NCI-H526 treated with DMSO at 0.1 percent for 48 hours (cell line): ENCODE data around the gene SRC.

Source experiments
- DNase-seq: peaks from one replicate; lab custom pipeline; 2025; lab: John Stamatoyannopoulos, UW

SRC gene

DNA sequence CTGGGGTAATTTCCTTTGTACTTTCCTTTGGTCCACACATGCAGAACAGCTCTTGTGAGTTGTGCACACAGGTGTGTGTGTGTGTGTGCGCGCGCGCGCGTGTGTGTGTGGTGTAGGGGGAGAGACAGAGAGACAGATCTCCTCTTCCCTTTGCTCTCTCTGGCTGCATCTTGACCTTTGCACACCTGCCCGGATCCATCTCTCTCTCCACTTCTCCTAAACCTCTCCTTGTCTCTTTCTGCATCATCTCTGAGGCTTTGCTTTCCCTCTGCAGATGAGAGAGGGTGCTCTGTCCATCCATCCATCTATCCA is 67.0 kb downstream of the SRC start:
- DNase-seq: no peak

GRCh38 chr20:37413379-37413778 is 67.4 kb downstream of the SRC start:
- no peak for DNase-seq

DNA sequence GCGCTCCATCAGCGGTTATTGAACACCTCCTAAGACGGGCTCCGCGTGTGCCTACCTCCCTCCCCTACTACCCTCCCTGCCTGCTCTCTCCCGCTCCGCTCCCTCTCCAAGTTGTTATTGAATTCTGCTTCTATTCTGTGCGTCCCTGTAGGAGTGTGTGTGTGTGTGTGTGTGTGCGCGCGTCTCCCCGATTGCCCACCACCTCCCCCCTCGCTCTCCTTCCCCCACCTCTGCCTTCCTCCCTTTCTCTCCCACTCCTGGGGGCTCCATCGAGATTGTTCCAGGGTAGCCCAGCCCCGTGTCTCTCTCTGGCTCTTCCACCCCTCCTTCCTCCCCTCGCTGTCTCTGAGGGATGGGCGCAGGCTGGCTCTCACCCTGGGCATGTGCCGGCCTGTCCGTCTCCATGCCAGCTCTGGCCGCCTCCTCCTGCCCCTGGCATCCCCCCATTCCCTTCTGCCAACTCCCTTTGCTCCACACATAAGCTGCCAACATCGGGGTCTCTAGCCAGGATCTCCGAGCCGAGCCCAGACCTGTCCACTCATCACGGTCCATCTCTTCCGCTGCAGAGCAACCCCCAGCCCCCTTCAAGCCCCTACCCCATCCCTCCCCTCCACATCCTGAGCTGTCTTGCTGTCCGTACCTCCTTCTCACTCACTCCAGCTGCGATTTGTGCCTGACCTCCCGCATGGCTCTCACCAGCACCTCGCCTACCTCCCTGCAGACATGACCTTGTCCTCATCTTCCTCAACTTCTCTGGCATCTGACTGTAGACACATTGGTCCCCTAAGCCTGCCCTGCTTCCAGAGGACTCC is 68.5 kb downstream of the SRC start:
- DNase-seq: no peak

- no peak for DNase-seq
These were observed 69.5 kb downstream of the SRC start for GRCh38 chr20:37415118-37416085.

DNA sequence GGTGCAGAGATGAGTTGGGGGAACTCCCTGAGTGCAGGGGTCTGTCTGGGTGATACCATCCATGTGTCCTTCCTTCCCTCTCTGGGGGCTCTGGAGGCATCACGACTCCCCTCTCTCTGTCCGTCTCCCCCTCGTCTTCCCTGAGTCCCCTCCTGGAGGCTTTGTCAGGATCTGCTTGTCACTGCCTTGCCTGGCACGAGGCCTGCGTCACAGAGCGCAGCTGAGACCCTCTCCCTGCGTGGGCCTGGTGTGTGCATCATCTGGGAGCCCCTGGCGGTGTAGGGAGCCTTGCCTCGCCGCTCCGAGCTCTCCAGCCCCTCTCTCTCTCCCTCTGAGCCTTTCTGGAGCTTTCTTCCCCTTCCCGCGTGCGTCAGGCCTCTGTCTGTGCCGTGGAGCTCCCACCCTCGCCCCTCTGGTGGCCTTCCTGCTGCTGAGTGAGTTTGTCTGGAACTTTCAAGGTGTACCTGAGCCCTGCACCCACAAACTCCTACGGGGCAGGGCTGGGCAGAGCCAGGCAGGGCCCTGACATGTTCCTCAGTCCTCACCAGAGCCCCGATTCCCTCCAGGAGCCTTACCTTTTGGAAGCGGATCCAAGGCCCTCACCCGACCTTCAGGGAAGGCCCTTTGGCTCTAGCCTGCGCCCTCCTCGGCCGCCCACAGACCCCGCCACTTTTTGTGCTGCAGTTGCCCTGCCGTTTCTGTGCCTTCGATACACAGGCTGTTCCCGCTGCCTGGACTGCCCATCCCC is 70.3 kb downstream of the SRC start:
- DNase-seq: no peak

DNA sequence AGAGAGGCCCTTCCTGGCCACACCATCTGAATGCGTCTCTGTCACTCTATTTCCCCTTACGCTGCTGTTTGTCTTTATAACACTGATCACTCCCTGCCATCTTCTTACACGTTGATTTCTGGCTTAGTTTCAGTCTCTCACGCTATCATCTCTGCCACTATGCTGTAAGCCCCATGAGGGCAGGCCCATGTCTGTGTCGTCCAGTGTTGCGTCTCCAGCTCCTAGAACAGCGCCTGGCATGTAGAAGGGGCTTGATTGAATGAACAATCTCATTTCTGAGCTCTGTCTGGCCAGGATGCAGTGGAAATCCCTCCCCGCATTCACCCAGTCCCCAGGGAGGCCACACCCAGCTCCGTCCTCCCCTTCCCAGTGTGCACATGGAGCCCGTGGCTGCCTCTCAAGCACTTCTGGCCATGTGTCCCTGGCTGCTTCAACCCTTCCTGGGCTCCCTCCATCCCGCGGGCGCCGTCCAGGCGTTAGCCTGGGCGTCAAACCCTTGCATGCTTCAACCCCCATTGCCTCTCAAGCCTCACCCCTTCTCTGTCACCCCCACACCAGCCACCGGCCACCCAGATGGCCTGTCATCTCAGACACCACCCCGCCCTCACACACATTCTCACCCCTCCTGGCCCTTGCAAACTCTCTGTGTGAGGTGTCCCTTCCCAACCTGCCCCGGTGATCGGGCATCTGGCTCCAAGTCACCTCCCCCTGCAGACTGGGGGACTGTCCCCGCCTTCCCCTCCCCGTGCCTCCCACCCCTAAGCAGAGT is 71.1 kb downstream of the SRC start:
- DNase-seq: no peak

- DNase-seq: no peak
These were observed 71.9 kb downstream of the SRC start for GRCh38 chr20:37417617-37418467.

- no peak for DNase-seq
These were observed 72.7 kb downstream of the SRC start for GRCh38 chr20:37418591-37419109.

GRCh38 chr20:37419307-37419706 is 73.4 kb downstream of the SRC start:
- no peak for DNase-seq

GRCh38 chr20:37419774-37420542 is 74.0 kb downstream of the SRC start:
- no peak for DNase-seq

DNA sequence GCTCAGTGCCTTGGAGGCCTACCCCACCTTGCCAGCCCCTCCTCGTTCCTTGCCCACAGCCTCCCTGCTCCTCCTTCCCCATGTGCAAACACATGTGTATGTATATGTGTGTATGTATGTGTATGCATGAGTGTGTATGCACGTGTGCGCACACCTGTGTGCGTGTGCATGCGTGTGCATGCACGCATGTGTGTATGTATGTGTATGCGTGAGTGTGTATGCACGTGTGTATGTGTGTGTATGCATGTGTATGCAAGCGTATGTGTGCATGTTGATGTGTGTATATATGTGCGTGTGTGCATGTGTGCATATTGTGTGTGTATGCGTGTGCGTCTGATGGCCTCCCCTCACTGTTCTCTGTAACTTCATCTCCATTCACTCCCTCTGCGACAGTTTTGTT is 74.7 kb downstream of the SRC start:
- DNase-seq: no peak

DNA sequence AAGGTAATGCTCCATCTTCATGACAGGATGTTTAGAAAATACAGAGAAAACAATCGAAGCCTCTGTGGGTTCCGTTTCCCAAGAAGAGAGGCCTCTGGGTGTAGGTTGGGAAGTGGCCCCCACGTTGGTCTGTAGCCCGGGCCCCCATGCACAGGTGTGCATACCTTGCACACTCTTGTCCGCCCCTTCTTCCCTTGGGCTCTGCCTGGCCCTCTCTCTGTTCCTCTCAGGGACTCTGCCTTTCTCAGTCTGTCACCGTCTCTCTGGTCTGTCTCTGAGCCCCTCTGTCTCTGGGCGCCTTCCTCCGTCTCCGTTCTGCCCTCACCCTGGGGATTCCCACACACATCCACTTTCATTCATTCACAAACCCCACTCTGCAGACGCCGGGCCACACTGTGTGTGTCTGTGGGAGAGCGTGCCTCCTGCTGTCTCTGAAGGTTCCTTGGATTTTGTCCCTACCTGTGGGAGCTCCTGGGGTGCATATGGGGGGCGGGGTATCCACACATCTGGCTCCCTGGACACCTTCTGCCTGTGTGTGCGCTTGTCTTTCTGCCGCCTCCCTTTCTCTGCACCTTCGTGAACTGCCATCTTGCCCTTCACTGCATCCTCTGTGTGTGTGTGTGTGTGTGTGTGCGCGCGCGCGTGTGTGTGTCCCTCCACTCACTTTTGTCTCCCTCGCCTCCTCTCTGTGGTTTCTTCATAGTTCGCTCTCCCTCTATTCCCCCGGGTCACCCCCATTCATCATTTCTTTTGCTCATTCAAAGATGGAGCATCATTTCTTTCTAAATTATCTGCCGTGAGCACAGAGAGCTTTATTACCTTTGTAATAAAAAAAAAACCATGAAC is 75.3 kb downstream of the SRC start:
- DNase-seq: no peak

- no peak for DNase-seq
These were observed 76.0 kb downstream of the SRC start for GRCh38 chr20:37421988-37422387.

- DNase-seq: no peak
These were observed 76.9 kb downstream of the SRC start for GRCh38 chr20:37422791-37423286.

DNA sequence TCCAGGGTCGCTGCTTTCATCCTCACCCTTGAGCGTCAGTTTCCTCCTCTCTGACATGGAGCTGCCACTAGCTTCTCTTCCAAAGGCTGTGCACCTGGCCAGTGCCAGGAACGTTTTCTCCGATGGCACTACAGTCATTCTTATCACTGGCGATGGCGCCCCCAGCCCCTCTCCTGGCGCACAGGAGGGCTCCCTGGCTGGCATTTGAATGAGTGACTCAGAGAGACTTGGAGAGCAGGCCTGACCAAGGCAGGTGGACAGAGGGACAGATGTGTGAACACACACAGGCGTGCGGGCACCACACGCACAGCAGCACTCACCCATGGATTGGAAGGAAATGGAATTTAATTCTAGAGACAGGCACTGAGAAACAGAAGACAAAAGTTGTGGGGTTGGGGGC is 77.6 kb downstream of the SRC start:
- DNase-seq: no peak

- no peak for DNase-seq
These were observed 78.3 kb downstream of the SRC start for GRCh38 chr20:37424062-37424851.

DNA sequence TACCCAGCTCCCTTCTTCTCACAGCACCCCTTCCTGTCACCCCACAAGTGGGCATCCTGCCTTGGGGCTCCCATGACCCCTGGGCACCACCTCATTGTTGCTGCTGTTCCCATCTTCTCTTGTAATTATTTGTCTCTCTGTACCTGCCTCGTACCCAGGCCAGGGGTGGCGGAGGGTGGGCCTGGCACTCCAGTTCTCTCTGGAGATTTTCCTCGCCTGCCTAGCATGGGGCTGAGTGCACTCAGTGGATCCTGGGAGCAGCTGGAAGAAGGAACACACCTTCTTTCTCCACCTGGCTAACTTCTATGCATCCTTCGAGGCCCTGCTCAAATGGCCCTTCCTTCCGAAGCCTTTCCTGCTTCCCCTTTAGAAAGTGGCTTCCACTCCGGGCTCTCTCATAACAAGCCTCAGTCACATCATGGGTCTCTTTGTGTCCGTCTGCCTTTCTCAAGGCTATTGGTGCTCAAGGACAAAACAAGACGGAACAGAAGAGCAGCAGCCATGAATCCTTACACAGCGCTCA is 79.2 kb downstream of the SRC start:
- DNase-seq: no peak

DNA sequence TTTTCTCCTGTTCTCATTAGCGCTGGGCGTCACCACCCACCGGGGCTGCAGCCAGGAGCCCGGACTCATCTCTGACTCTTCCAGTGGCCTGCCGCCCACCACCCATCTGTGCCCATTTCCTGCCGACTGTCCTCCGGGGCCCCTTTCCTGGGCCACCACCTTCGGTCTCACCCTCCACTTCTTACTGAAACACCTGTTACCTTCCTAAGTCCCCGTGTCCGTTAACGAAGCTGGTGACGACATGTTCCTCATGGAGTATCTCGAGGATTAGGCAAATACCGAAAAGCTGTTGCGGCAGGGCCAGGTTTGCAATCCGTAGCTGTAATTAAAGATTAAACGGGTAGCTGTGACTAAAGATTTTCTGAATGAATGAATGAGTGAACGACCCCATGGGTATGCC is 80.2 kb downstream of the SRC start:
- no peak for DNase-seq
